ENCODE data around the gene HDAC9.

- TF ChIP-seq CTCF (tag by site-specific recombination; IDR thresholded peaks at IDR 0.05), result no peak
- no peak for TF ChIP-seq SETDB1 (IDR thresholded peaks at IDR 0.05; ENCODE audit: insufficient read length, low read length)
- TF ChIP-seq ZBTB7A (tag by site-specific recombination; IDR thresholded peaks at IDR 0.05; ENCODE audit: low read depth), result no peak
- no peak for TF ChIP-seq ZNF660 (tag by site-specific recombination; IDR thresholded peaks at IDR 0.05)
- TF ChIP-seq ZNF324 (tag by site-specific recombination; IDR thresholded peaks at IDR 0.05), result no peak
- TF ChIP-seq ZNF837 (tag by site-specific recombination; IDR thresholded peaks at IDR 0.05), result no peak
- no peak for TF ChIP-seq GFI1B (tag by site-specific recombination; IDR thresholded peaks at IDR 0.05)
- TF ChIP-seq TCF7L2 (IDR thresholded peaks at IDR 0.05; ENCODE audit: borderline replicate concordance, low read depth, low read length), result no peak
- no peak for TF ChIP-seq ATF2 (tag by site-specific recombination; IDR thresholded peaks at IDR 0.05; ENCODE audit: low read depth)
- no peak for TF ChIP-seq ZNF239 (tag by site-specific recombination; IDR thresholded peaks at IDR 0.05)
- TF ChIP-seq ZNF704 (tag by site-specific recombination; IDR thresholded peaks at IDR 0.05), result no peak
- no peak for TF ChIP-seq HOXD13 (CRISPR knock-in tag; IDR thresholded peaks at IDR 0.05; ENCODE audit: borderline replicate concordance)
- no peak for TF ChIP-seq ZNF311 (tag by site-specific recombination; IDR thresholded peaks at IDR 0.05; ENCODE audit: borderline replicate concordance)
Observed at GRCh38 chr7:18889436-18889835, 393.9 kb downstream of the HDAC9 start.
